HG02938 (cell line): ENCODE measurements around the gene JTB.
"Not testable (repeated sequence)": the region's sequence is repeated elsewhere in the genome, so short reads cannot be mapped to it uniquely, and the experiment has no call there.

ENCODE experiments used
- ATAC-seq: cut with Tn5 transposase; IDR thresholded peaks from one replicate; pipeline ENCODE4 v1.9.1; 2021; ENCODE audit warnings: mild to moderate bottlenecking, moderate library complexity; ENCODE audit not compliant: unreplicated experiment

JTB gene

DNA sequence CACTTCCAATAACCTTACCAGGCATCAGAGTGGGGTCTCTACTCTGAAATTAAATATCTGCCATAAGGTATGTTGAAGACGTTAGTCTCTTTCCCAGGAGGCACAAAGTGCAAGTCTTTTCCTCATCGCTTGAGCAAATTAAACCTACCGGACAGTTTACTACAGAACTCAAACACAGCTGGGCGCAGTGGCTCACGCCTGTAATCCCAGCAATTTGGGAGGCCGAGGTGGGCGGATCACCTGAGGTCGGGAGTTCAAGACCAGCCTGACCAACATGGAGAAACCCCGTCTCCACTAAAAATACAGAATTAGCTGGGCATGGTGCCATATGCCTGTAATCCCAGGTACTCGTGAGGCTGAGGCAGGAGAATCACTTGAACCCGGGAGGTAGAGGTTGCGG, 1.6 kb upstream of the JTB start:
- not testable (repeated sequence) for ATAC-seq

DNA sequence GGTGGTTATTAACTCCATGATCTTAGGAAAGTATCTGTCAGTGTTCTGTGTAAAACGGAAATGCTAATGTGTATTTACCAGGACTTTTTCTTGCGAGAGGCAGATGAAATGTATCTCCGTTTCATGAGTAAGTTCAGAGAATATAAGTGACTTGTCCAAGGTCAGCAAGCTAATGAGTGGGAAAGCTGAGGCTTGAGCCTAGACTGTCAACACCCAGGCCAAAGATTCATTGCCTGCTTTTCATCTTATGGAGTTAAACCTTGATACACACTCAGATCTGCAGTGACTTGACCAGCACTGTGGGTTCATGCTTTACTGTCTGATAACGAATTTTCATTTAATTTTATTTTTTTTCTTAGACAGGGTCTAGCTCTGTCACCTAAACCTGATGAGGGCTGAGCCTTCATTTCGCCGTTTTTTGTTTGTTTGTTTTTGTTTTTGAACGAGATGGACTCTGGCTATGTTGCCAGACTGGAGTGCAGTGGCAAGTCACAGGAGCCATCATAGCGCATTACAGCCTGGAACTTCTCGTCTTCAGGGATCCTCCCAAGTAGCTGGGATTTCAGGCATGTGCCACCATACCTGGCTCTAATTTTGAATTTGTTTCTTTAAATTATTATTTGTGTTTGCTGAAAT, 918 bp upstream of the JTB start:
- ATAC-seq: no peak

DNA sequence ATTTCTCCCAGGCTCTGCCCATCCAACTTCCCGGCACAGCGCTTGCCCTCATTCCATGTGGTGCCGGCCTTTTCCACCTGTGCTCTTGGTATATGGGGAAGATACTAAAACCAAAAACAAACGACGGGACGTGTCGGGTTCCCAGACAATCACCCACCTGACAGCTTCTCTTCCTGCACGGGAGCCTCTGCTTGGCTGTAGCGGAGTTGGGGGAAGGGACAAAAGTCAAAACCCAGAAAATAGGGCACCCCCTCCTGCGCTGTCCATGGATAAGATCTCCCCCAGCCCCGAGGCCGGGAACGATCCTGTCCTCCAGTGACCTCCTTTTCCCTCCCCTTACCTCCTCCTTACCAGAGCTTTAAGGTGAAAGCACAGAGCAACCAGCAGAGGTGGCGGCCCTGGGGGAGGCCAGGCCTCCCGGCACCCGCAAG, 640 bp downstream of the JTB start:
- no peak for ATAC-seq

DNA sequence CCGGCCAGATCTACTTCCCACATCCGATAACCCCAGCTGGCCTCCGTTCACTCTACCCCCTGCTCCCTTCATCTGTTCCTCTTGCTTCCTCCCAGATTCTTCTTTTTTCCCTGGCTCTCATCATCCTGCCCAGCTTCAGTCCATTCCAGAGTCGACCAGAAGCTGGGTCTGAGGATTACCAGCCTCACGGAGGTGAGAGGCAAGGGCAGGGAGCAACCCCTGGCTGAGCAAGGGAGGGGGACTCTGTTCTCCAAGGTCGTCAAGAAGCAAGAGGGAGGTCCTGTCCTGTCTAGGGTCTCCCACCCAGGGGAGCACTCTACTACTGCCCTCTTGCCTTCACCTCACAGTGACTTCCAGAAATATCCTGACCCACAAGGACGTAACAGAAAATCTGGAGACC, 3.9 kb downstream of the JTB start:
- ATAC-seq: no peak

DNA sequence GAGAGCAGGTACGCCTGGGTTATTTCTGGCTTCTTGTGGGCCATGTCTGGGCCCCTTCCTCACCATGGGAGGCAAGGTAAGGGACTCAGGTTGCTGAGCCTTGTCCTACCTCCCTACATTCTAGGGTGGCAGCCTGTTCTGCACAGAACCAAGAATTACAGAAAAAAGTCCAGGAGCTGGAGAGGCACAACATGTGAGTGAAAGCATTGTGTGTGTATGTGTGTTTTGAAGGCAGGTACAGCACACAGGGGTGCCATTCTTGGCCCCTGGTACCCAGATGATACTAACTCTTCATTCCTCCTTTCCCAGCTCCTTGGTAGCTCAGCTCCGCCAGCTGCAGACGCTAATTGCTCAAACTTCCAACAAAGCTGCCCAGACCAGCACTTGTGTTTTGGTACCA, 4.4 kb downstream of the JTB start:
- no peak for ATAC-seq

DNA sequence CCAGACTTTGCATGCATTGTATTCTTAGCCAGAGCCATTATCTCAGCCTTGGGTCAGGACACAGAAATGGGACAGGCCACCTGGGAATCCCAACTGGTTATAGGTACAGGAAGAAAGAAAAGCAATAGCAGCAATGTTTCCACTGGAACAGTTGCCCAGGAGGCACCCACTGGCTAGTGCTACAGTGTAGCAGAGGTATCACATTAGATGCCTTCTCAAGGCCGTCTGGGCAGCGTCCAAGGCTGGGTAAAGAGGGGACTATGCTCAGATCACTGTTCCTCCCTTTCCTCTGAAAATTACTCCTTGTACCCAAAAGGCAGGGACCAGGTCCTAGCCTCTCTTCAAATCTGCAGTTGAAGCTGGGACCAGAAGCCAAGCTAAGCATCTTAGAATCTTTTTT, 7.1 kb downstream of the JTB start:
- ATAC-seq: no peak

DNA sequence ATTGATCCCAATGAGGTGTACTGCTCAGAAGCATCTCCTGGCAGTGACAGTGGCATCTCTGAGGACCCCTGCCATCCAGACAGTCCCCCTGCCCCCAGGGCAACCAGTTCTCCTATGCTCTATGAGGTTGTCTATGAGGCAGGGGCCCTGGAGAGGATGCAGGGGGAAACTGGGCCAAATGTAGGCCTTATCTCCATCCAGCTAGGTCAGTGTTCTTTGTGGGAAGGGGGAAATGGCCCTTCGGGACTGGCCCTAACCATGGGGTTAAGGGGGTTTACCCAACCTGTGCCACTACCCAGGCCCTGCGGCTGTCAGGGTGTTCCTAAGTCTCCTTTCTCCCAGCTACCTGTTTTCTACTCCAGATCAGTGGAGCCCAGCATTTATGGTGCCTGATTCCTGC, 8.5 kb downstream of the JTB start:
- ATAC-seq: no peak

DNA sequence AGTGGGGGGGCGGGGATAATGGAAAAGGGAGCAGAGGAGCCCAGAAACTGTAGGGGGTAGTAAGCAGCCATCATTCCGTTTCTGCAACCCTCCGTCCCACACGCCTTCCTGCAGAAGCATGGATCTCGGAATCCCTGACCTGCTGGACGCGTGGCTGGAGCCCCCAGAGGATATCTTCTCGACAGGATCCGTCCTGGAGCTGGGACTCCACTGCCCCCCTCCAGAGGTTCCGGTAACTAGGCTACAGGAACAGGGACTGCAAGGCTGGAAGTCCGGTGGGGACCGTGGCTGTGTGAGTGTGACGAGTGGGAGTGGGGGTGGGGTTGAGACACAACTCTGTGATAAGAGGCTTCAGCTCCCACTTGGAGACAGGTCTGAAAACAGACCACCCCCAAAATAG, 9.1 kb downstream of the JTB start:
- no peak for ATAC-seq

DNA sequence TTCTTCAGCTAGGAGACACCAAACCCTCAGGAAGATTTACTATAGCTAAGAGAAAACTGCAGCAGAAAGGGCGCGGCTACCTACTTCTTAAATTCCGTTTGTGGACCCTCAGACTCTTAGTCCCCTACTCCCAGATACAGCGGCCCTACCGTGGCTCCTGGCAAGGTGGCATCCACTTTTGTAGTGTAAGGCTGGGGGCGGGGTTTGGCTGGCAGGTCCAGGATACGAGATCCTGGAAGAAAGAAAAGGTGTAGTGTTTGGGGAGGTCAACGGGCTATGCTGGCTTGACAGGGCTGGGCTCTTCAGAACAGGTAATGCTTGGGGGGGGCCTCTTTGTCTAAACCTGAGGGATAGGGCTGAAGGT, 9.5 kb downstream of the JTB start:
- no peak for ATAC-seq

DNA sequence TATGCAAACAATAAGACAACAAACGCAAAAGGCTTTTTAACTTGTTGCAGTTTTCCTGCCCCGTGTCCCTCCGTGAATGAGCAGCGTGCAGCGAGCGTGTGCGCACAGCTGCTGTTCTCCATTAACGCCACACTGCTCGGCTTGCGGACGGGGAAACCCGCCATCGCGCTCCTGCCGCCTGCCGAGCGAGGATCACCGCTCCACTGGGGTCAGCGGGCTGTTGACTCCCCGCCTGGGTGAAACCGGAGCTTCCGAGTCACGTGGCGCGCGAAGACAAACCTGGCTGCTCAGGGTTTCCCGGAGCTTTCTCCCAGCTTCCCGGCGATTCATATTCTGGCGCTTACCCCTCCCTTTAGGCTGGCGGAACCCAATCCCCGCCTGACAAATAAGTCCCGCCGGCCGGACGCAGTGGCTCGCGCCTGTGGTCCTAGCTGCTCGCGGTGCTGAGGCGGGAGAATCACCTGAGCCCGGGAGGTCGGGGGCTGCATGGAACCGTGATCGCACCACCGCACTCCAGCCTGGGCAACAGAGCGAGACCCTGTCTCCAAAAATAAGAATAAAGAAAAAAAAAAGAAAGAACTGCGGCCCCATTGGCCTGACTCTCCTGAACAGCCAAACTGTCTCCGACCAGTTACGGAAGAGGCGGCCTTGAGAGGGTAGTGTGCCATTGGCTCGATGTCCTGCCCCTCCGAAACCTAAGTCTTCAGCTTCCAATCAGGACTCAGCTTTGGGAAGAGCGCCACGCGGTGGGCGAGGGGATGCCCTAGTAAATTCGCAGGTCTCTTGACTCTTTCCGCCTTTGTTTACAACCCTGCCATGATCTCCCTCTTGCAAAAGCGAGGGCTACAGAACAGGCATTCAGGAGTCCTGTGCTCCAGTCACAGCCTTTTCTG, 10.1 kb downstream of the JTB start, which contains the start of gene CREB3L4:
CREB3L4 (plus strand) TSS at position 796 of the 893 bp plus-strand sequence. CDS start 624 bp downstream, outside the sequence.
- ATAC-seq: peak; percentile 73

DNA sequence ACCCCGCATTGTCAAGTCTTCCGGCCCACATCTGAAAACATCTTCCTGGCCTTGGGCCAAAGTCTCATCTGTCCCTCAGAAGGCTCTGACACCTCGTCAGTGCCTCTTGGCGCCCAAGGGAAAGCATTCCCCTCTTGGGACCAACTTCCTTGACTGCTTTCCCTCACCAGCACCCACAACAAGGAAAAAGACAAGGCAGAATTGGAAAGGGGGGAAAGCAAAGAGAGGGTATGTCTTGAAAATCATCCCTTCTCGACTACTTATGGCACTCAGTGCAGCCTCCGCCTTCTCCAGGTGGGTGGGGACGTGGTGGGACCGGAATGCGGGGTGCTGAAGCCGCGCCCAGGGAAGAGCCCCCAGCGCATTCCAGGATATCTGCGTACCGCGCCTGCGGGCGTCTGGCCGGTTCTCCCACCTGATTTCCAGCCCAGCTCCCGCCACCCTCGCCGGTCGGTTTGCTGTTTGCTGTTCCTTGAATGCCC, 13.6 kb downstream of the JTB start:
- no peak for ATAC-seq

DNA sequence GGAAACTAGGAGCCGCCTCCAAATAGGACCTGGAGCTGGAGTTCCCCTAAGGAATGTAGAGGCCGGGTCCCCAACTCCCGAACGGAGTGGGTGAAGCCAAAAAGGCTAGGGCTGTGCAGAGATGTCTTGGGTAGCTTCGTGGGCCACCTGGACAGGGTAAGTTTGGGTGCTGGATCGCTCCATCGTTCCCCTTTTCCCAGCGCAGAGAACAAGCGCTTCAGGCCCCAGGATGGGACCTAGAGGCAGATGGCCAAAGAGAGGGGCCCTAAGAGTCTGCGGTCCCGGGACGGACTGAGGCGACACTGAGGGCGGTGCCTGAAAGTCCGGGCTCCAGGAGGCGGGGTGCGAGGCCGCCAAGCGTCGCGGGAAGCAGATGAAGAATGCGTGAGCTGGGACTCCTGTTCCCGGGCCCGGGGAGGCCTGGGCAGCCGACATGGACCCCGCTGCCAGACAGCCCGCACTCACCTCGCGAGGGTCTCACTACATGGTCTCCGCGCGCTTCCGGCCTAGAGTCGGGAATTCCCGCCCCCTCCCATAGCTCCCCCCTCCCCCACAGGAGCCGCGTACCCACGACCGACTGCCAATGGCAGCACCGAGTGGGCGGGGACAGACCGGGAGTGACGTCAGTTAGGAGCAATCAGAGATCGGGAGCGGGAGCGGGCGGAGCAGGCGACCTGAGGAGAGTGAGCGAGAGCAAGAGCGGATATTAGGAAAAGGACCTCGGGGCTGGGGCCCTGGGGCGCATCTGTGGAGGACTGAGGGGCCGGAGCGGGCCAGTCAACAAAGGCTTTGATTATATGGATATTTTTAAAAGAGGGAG, 14.2 kb downstream of the JTB start, which contains the start of gene SLC39A1:
SLC39A1 (minus strand) TSS at position 508 of the 820 bp plus-strand sequence. CDS start 822 bp downstream, outside the sequence.
- ATAC-seq: peak; percentile 43

DNA sequence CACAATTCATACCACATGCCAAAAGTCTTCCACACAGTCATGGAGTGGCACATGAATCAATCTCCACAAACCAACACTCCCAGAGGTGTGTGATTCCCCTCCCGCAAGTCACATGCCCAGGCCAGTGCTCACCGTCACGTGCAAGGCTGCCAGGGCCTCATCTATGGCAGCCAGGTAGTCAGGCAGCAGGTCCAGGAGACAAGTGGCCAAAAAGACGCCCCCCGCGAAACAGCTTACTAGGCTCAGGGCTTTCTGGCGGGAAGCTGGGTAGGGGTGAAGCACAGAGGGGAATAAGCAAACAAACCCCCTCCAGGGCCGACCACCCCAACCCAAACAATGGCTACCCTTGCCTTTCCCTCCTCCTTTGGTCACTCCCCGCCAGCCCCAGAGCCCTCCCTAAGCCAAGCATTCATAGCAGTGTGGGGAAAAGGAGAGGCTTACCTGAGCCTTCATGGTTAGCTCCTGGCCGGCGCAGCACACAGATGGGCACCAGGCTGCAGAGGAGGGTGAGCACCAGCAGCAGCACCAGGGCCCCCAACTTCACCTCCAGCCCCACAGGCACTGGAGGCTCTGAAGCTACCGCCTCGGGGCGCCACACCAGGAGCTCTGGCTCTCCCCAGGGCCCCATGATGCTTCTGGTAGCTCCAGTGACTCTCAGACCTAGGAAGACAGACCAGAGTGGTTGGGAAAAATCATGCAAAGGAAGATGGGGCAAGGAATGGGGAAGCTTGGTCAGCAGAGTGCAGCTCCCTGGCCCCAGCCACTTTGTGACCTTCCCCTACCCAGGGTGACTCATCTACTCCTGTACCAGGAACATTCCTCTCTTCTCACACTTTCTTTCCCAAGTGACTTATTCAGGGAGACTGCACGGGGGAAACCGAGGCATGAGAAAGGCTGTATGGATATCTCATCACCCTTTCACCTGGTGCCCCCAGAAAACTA, 15.1 kb downstream of the JTB start:
- ATAC-seq: no peak

DNA sequence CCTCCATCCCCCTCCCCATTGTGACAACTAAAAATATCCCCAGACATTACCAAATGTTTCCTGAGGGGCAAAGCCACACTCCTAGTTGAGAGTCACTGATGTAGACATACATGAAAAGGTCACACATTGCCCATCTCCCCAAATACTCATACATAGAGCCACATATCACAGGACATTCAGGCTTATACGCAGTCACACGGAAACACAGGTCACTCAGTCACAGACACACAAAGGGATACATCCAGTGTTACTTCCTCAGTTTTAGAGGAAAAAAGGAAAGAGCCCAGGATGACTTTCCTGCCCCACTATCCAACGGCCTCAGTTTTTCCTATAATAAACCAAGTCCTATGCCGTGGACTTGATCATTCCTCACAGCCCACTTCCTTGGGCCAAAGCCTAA, 16.1 kb downstream of the JTB start:
- ATAC-seq: no peak

DNA sequence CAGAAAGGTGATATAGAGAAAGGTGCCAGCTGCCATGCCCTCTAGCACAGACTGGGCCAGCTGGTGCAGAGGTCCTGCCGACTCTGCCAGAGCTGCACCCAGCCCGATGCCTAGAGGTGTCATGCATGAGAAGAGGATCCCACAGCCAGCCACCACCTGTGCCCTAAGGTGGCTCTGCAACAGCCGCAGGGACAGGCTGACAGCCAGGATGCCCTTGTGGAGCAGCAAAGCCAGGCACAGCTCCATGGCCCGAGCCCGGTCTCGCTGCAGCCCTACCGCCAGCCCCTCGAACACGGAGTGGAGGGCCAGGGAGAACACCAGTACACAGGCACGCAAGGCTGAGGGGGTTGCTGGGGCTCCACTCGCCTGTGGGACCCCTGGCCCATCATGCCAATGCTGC, 17.3 kb downstream of the JTB start:
- no peak for ATAC-seq

DNA sequence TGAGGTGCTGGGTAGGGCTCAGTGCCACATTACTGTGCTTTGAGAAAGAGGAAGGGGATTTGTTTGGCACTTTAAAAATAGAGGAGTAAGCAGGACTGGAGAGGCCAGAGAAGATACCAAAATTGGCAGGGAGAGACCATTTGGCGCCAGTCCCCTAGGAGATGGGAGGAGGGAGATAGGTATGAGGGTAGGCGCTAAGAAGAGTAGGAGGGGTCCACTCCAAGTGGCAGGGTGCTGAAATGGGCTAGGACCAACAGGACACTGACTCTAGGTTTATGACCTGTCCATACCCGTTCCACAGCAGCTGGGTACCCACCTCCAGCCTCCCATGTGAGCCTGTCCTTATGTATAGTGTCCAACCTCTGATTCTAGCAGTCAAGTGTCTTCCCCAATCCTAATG, 18.0 kb downstream of the JTB start:
- ATAC-seq: no peak

DNA sequence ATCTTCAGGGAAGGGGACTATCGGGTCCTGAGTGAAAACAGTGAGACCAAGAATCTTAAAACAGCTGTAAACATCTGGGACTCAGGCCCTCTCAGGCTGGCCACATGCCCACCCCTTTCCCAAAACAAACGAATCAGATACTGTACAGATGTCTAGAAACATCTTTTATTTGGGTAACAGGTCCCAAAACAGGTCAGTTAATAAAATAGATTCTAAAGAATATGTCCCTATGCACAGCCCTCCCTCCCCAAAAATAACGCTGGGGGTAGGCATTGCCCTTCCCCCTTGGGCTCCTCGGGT, 18.6 kb downstream of the JTB start:
- ATAC-seq: no peak

DNA sequence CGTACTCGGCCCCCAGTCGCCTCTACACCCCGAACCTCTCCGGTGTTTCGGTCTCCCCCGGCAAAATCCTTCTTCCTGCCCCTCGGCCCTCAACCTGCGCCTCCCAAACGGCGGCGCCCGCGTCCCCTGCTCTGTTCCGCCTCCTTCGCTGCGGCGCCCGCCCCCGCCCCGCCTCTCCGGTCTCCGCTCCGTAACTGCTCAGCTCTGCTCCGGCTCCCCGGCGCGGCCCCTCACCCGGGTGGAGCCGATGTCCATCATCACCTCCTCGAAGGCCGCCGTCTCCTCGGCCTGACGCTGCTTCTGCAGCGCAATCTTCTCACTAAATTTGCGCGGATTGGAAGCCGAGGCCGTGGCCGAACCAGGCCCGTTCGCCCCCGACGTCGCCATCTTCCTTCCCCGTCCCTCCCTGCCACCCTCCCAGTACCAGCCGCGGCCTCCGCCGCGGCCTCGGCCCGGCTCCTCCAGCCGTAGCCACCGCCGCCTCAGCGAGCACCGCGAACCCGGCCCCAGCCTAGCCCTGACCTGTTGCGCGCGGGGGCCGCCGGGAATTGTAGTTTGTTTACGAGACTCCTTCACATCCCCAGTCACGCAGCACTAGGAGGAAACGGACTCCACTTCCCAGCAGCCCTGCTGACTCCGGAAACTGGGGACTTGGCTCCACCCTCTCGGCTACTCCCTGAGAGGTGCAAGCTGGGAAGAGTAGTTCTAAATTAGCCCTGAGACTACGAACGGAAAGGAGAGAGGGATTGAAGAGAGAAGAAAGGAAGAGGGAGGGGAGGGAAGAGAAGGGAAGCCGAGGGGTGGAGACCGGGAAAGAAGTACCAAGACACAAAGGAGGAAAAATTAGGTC, 19.1 kb downstream of the JTB start, which contains the start of gene CRTC2:
CRTC2 (minus strand) TSS at position 502 of the 850 bp plus-strand sequence; CDS start at position 387, 115 bp downstream.
- peak; percentile 79 for ATAC-seq

DNA sequence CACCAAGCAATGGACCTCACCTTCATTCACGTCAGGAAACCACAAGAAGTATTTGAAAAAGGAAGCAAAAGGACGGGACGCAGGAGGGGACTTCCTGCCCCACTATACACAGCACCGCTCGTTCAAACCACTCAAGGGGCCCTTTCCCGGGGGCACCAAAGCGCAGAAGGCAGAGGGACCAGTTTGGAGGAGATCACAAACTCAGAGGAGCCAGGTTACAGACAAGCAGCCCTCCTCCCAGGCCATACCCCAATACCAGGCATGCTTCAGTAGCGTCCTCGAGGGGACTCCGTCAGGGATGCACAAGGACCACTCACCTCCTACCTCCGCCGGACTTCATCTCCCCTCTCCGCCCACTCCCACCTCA, 19.7 kb downstream of the JTB start:
- no peak for ATAC-seq
